ENCODE data around the gene LTB4R2.

The LTB4R2 gene

DNA sequence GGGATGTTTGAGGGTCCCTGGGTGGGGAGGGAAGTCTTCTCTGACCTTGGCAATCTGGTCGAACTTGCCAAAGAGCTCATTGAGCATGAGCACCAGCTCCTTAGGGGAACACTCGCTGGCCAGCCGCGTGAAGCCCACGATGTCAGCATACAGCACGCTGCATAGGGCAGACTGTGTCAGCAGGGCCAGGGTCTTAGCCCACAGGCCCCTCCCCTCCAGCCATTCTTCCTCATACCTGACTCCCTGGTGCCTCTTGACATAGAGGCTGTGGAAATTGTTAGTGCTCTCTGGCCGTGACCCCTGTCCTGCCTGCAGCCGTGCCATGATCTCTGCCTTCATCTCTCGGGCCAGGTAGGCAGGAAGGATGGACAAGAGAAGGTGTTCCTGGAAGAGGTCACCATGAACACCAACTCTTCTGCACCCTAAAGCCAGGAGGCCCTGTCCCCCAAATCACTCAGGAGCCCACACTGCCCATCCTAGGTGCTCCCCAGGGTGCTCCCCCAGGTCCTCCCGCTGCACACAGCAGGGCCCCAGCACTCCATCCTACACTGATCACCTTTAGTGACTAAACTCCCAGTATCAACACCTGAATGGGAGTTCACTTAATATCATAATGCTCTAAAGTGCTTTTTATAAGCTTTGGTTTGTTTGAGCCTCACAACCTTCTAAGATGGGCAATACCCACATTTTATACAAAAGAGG is 21.2 kb downstream of the LTB4R2 start:
- no peak for TF ChIP-seq CTCF (IDR thresholded peaks at IDR 0.05; ENCODE audit: low read depth, low read length)
- no peak overlapping the region for H3K4me3 ChIP-seq (ENCODE audit: low read depth, low read length)

DNA sequence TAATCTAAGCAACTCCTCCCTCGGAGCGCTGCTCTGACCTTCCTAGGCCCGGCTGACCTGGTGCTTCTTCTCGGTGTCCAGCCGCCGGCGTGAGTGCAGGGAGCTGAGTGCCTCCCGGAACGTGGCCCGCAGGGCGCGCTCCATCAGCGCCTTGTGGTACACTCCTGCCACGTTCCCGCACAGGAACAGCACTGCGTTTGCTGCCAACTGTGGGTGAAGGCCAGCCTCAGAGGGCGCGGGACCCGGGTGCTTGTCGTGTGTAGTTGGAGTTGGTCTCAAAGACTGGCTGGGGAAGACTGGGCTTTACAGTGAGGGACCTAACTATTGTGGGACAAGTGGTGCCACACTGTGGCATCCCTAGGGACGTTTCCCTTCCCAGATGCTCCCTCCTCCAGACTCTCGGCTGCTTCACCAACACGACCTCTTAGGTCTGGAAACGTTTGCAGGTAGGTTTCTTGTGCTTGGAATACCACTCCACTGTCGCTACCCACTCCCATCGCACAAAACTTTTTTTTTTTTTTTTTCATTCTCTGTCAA is 21.9 kb downstream of the LTB4R2 start:
- TF ChIP-seq CTCF (IDR thresholded peaks at IDR 0.05; ENCODE audit: low read depth, low read length), result no peak

GRCh38 chr14:24332268-24332993 is 22.5 kb downstream of the LTB4R2 start:
- TF ChIP-seq CTCF (IDR thresholded peaks at IDR 0.05; ENCODE audit: low read depth, low read length), result peak; percentile 89
- no peak overlapping the region for H3K4me3 ChIP-seq (ENCODE audit: low read depth, low read length)

More for the DNA sequence above, 21.9 kb downstream of the LTB4R2 start:
- no peak overlapping the region for H3K4me3 ChIP-seq (ENCODE audit: low read depth, low read length)

DNA sequence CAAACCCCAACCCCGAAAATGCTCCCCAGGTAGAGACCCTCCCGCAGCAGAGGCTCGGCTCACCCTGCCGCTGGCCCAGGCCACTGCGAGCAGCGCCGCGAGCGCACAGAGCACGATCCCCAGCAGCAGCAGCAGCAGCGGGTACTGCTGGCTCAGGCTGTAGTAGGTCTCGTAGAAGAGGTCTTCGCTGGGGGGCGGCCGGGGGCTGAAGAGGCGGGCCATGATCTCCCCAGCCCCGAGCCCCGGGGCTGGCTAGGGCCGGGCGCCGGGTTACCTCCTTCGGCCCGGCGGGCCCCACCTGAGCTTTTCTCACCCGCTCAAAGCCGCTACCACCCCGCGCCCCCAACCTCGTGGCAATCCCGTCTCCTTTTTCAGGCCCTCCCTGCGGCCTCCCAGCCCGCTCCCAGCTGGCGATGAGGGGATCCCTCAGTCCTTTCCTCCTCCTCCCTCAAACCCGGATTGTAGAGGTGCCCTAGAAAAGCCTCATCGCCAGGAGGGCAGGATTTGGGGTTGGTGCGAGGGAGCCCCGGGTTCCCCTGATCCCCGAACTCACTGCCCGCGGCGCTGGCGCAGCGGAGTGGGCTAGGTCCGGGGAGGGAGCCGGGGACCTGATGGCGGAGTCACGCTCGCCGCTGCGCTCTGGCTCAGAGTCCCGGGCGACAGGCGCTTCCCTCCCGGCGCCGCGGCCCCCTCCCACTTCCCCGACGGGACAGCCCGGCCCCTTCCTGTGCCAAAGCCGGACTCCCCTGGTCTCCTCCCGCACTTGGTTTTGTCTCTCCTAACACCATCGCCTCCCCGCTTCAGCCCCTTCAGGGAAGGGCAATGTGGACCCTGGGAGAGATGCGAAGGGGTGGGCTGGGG is 24.7 kb downstream of the LTB4R2 start, which contains the start of gene ADCY4:
TSS of gene ADCY4 (minus strand) at position 641 of the 861 bp plus-strand sequence. CDS start at position 222, 419 bp downstream.
- TF ChIP-seq CTCF (IDR thresholded peaks at IDR 0.05; ENCODE audit: low read depth, low read length), result no peak
- H3K4me3 ChIP-seq (ENCODE audit: low read depth, low read length), result peak within 1 kb of the TSS; percentile 48

- no peak for TF ChIP-seq CTCF (IDR thresholded peaks at IDR 0.05; ENCODE audit: low read depth, low read length)
- no peak overlapping the region for H3K4me3 ChIP-seq (ENCODE audit: low read depth, low read length)
Observed at GRCh38 chr14:24335461-24336171, 25.7 kb downstream of the LTB4R2 start.

DNA sequence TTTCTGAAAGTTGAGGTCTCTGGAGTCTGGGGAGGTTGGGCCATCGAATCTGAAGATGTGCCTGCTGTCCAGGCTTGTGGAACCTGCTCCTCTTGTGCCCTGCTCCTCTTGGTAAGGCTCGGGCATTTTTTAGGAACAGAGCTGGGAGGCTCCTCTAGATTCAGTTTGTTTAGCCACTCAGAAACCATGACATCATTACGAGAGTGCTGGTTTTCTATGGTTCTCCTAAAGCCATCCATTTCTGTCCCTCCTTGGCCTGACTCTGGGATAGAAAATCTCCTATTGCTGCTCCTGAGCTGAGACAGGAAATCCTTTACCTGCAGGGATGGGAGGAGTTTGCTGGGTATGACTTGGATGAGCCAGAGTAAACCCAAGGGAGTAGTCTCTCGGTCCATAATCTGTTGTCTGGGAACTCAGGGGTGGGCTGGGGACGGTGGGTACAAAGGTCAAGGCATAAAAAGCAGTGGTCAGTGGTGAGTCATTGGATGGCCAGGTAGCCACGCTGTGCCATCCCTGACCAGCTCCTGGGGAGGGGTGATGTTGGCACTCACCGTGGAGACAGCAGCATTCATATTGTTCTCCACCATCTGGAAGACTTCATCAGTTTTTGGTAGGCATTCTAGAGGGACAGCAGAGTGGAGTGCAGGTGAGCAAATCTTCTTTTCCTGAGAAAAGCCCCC is 27.3 kb downstream of the LTB4R2 start:
- H3K4me3 ChIP-seq (ENCODE audit: low read depth, low read length), result no peak overlapping the region
- no peak for TF ChIP-seq CTCF (IDR thresholded peaks at IDR 0.05; ENCODE audit: low read depth, low read length)

All from WI38 (cell line).